Measurements from ENCODE around the gene ANKMY1.
A peak's percentile ranks its signal among the peaks of the same experiment; 100 is the strongest.

ANKMY1 gene

DNA sequence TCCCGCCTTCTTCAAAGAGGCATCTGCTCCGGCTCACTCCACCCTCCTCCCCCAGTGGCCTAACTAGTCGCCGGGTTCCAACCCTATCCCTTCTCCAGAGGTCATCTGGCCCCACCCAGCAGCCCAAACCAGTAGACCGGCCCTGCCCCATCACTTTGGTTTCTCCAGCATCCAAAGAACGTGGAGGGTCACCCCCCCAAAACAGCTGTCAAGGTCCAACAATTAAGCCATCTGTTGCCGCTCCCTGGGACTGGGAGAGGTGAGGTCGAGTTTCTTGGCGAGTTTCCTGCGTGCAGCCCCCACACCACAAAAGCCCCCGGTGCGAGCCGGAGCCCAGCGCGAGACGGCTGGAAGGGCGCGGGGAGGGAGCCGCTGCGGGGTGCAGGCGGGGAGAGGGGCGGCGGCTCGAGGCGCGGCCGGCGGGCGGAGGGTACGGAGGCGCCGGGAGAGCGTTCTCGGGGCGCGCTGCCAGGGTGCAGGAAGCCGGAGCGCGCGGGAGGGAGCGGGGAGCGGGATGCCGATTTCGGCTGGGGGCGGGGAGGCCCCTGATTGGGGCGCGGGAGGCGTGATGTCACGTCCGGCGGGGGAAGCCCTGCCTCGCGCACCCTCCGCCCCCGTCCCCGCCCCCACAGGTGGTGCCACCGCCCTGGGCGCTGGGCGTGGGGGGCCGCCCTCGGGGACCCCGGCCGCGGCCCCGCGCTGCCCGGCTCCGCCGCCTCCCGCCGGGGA, 122.9 kb downstream of the ANKMY1 start:
- Histone ChIP-seq H3K27me3 (ENCODE audit: insufficient read depth, poor library complexity, severe bottlenecking) (peaks cover 43% of the 10 kb centered on the region), H3K4me3 (replicated peaks; ENCODE audit: insufficient read depth, low read length) (peak overlapping the region; percentile 15; the same call in 1 of the 2 replicates), H3K27ac (replicated peaks) (no peak overlapping the region)
- TF ChIP-seq POLR2AphosphoS5 (IDR thresholded peaks at IDR 0.05; ENCODE audit: low read depth) = no peak
- no peak for TF ChIP-seq REST (IDR thresholded peaks at IDR 0.05; ENCODE audit: insufficient replicate concordance, low read depth)
- TF ChIP-seq GABPA (IDR thresholded peaks at IDR 0.05; ENCODE audit: low read depth) = no peak
- TF ChIP-seq SPI1 (IDR thresholded peaks at IDR 0.05; ENCODE audit: borderline replicate concordance, low read depth) = no peak
- TF ChIP-seq, protein P1, sequence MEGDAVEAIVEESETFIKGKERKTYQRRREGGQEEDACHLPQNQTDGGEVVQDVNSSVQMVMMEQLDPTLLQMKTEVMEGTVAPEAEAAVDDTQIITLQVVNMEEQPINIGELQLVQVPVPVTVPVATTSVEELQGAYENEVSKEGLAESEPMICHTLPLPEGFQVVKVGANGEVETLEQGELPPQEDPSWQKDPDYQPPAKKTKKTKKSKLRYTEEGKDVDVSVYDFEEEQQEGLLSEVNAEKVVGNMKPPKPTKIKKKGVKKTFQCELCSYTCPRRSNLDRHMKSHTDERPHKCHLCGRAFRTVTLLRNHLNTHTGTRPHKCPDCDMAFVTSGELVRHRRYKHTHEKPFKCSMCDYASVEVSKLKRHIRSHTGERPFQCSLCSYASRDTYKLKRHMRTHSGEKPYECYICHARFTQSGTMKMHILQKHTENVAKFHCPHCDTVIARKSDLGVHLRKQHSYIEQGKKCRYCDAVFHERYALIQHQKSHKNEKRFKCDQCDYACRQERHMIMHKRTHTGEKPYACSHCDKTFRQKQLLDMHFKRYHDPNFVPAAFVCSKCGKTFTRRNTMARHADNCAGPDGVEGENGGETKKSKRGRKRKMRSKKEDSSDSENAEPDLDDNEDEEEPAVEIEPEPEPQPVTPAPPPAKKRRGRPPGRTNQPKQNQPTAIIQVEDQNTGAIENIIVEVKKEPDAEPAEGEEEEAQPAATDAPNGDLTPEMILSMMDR (IDR thresholded peaks at IDR 0.05; ENCODE audit: insufficient read depth, low read length) = no peak
- DNase-seq (ENCODE audit: low read depth in 1 of 2, low spot score in 1 of 2) = peak; percentile 27 to 55

DNA sequence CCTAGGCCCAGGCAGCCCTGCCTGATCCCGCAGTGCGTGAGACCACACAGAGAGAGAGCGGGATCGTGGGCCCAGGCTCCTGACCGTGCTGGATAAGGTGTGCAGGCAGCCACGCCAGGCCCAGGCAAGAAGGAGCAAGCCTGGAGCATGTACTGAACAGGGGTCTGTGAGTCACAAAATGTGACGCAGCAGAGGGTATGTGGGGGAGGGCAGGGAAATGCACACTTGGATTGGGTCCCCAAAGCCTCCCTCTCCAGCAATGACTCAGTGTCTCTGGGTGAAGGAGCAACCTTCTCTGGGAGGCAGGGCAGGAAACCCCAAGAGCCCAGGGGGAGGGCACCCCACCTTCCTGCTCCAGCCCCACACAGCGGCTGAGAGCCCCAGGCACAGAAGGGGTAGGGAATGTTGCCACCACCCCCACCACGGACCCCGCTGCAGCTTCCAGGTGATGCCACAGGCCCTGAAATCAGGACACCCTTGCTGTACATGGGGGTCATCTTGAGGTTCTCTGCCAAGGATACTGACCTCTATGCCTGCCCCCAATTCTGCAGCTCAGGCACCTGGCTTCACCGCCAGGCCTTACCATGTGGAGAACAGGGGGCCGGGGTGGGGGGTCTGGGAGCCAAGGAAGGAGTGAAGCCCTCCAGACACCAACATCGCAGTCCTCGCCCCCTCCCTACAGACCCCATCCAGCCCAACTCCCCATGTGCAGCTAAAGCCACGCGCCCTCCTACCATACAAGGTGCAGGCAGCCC, 123.6 kb downstream of the ANKMY1 start:
- H3K27ac ChIP-seq (replicated peaks) = no peak overlapping the region
- no peak for TF ChIP-seq SPI1 (IDR thresholded peaks at IDR 0.05; ENCODE audit: borderline replicate concordance, low read depth)
- TF ChIP-seq REST (IDR thresholded peaks at IDR 0.05; ENCODE audit: insufficient replicate concordance, low read depth) = no peak
- no peak for TF ChIP-seq GABPA (IDR thresholded peaks at IDR 0.05; ENCODE audit: low read depth)
- TF ChIP-seq, protein P1 (IDR thresholded peaks at IDR 0.05; ENCODE audit: insufficient read depth, low read length) = no peak
- TF ChIP-seq POLR2AphosphoS5 (IDR thresholded peaks at IDR 0.05; ENCODE audit: low read depth) = no peak
- DNase-seq (ENCODE audit: low read depth in 1 of 2, low spot score in 1 of 2) = no peak

GRCh38 chr2:240432820-240433801, 124.7 kb downstream of the ANKMY1 start:
- Histone ChIP-seq H3K27ac (replicated peaks) (no peak overlapping the region), H3K27me3 (ENCODE audit: insufficient read depth, poor library complexity, severe bottlenecking) (peaks cover 43% of the 10 kb centered on the region), H3K4me3 (replicated peaks; ENCODE audit: insufficient read depth, low read length) (no peak overlapping the region)
- TF ChIP-seq REST (IDR thresholded peaks at IDR 0.05; ENCODE audit: insufficient replicate concordance, low read depth) (no peak), POLR2AphosphoS5 (IDR thresholded peaks at IDR 0.05; ENCODE audit: low read depth) (no peak), SPI1 (IDR thresholded peaks at IDR 0.05; ENCODE audit: borderline replicate concordance, low read depth) (no peak), GABPA (IDR thresholded peaks at IDR 0.05; ENCODE audit: low read depth) (no peak)
- TF ChIP-seq, protein P1 (IDR thresholded peaks at IDR 0.05; ENCODE audit: insufficient read depth, low read length) = no peak
- no peak for DNase-seq (ENCODE audit: low read depth in 1 of 2, low spot score in 1 of 2)

More for the DNA sequence above, 123.6 kb downstream of the ANKMY1 start:
- Histone ChIP-seq H3K4me3 (replicated peaks; ENCODE audit: insufficient read depth, low read length) (no peak overlapping the region), H3K27me3 (ENCODE audit: insufficient read depth, poor library complexity, severe bottlenecking) (peaks cover 43% of the 10 kb centered on the region)
